ENCODE measurements around the gene AOPEP. TPM values are rescaled to one million over a fixed set of nuclear protein-coding genes. Genes with fewer than 3 reads are reported as not detected.
"Not testable (repeated sequence)": the region's sequence is repeated elsewhere in the genome, so short reads cannot be mapped to it uniquely, and the experiment has no call there.

AOPEP gene
- total RNA-seq, 5 donors from 2014 or later (not counting 1 experiment from before 2014, with no cell fraction given), result 10.4 to 14.8 (median 11.3) TPM

- Mint-ChIP-seq H3K27ac (no peak overlapping the region), H3K9me3 (no peaks in the 10 kb centered on the region), H3K4me1 (no peaks in the 10 kb centered on the region), H3K36me3 (peaks cover 52% of the 10 kb centered on the region), H3K4me3 (no peak overlapping the region), H3K27me3 (no peaks in the 10 kb centered on the region)
- Histone ChIP-seq H3K27me3 (replicated peaks in 1 of 2; ENCODE audit: control insufficient read depth in 2 of 2, extremely low read depth in 1 of 2, insufficient read depth in 2 of 2, low read length in 1 of 2) (no peaks in the 10 kb centered on the region), H3K9me3 (no peaks in the 10 kb centered on the region), H3K36me3 (ENCODE audit: control insufficient read depth in 2 of 2, extremely low read depth in 1 of 2, insufficient read depth in 1 of 2, low read length in 1 of 2) (peaks cover 0 to 3% of the 10 kb centered on the region in 2 donors), H3K4me3 (ENCODE audit: control insufficient read depth in 1 of 2, extremely low read depth in 1 of 2, low read length in 1 of 2) (no peak overlapping the region), H3K4me1 (ENCODE audit: control insufficient read depth in 1 of 2, extremely low read depth in 1 of 2, insufficient read depth in 2 of 2, low read length in 2 of 2) (no peaks in the 10 kb centered on the region), H3K27ac (ENCODE audit: low read length) (no peak overlapping the region)
- ChIA-PET POLR2A (no interaction called here), CTCF (no interaction called here)
- WGBS (ENCODE audit: insufficient coverage), result no CpG with 5 or more reads among the region's 5 CpGs
- ATAC-seq (replicated peaks in 1 of 4), result no peak
- no peak for DNase-seq
These were observed 234.5 kb downstream of the AOPEP start for GRCh38 chr9:94960964-94961363.

GRCh38 chr9:94961870-94962269 is 235.4 kb downstream of the AOPEP start:
- H3K27ac Mint-ChIP-seq, result no peak overlapping the region

GRCh38 chr9:94965631-94966030 is 239.1 kb downstream of the AOPEP start:
- H3K9me3 ChIP-seq; POLR2A ChIA-PET; H3K27me3 Mint-ChIP-seq; H3K4me1 Mint-ChIP-seq; H3K4me3 Mint-ChIP-seq; CTCF ChIA-PET; DNase-seq; H3K4me3 ChIP-seq (ENCODE audit: control insufficient read depth in 1 of 2, extremely low read depth in 1 of 2, low read length in 1 of 2); H3K4me1 ChIP-seq (ENCODE audit: control insufficient read depth in 1 of 2, extremely low read depth in 1 of 2, insufficient read depth in 2 of 2, low read length in 2 of 2); H3K9me3 Mint-ChIP-seq; H3K27me3 ChIP-seq (replicated peaks in 1 of 2; ENCODE audit: control insufficient read depth in 2 of 2, extremely low read depth in 1 of 2, insufficient read depth in 2 of 2, low read length in 1 of 2); H3K27ac Mint-ChIP-seq; ATAC-seq (replicated peaks in 1 of 4); H3K27ac ChIP-seq (ENCODE audit: low read length); H3K36me3 ChIP-seq (ENCODE audit: control insufficient read depth in 2 of 2, extremely low read depth in 1 of 2, insufficient read depth in 1 of 2, low read length in 1 of 2): not testable (repeated sequence)
- WGBS (ENCODE audit: insufficient coverage), result 86% methylated on average over 1 of the region's 5 CpGs
- peaks cover 44% of the 10 kb centered on the region for H3K36me3 Mint-ChIP-seq

More at GRCh38 chr9:94961870-94962269, 235.4 kb downstream of the AOPEP start:
- POLR2A ChIA-PET, result no interaction called here
- Histone ChIP-seq H3K27ac (ENCODE audit: low read length) (no peak overlapping the region), H3K36me3 (ENCODE audit: control insufficient read depth in 2 of 2, extremely low read depth in 1 of 2, insufficient read depth in 1 of 2, low read length in 1 of 2) (no peaks in the 10 kb centered on the region), H3K27me3 (replicated peaks in 1 of 2; ENCODE audit: control insufficient read depth in 2 of 2, extremely low read depth in 1 of 2, insufficient read depth in 2 of 2, low read length in 1 of 2) (no peaks in the 10 kb centered on the region), H3K9me3 (no peaks in the 10 kb centered on the region), H3K4me1 (ENCODE audit: control insufficient read depth in 1 of 2, extremely low read depth in 1 of 2, insufficient read depth in 2 of 2, low read length in 2 of 2) (no peaks in the 10 kb centered on the region), H3K4me3 (ENCODE audit: control insufficient read depth in 1 of 2, extremely low read depth in 1 of 2, low read length in 1 of 2) (no peak overlapping the region)
- CTCF ChIA-PET, result no interaction called here
- ATAC-seq (replicated peaks in 1 of 4) (no peak), DNase-seq (no peak)
- no peak overlapping the region for H3K4me3 Mint-ChIP-seq
- no peaks in the 10 kb centered on the region for H3K4me1 Mint-ChIP-seq
- no peaks in the 10 kb centered on the region for H3K27me3 Mint-ChIP-seq
- no CpG with 5 or more reads among the region's 2 CpGs for WGBS (ENCODE audit: insufficient coverage)
- H3K9me3 Mint-ChIP-seq, result no peaks in the 10 kb centered on the region
- peaks cover 43% of the 10 kb centered on the region for H3K36me3 Mint-ChIP-seq

GRCh38 chr9:94966046-94966445 is 239.5 kb downstream of the AOPEP start:
- H3K27ac ChIP-seq (ENCODE audit: low read length); CTCF ChIA-PET; H3K27me3 Mint-ChIP-seq; H3K4me3 Mint-ChIP-seq; ATAC-seq (replicated peaks in 1 of 4); POLR2A ChIA-PET; H3K9me3 ChIP-seq; H3K27ac Mint-ChIP-seq; H3K4me1 Mint-ChIP-seq; H3K4me3 ChIP-seq (ENCODE audit: control insufficient read depth in 1 of 2, extremely low read depth in 1 of 2, low read length in 1 of 2); H3K9me3 Mint-ChIP-seq; DNase-seq; H3K4me1 ChIP-seq (ENCODE audit: control insufficient read depth in 1 of 2, extremely low read depth in 1 of 2, insufficient read depth in 2 of 2, low read length in 2 of 2); H3K27me3 ChIP-seq (replicated peaks in 1 of 2; ENCODE audit: control insufficient read depth in 2 of 2, extremely low read depth in 1 of 2, insufficient read depth in 2 of 2, low read length in 1 of 2); H3K36me3 ChIP-seq (ENCODE audit: control insufficient read depth in 2 of 2, extremely low read depth in 1 of 2, insufficient read depth in 1 of 2, low read length in 1 of 2): not testable (repeated sequence)
- 100% methylated on average over 3 of the region's 3 CpGs for WGBS (ENCODE audit: insufficient coverage)
- H3K36me3 Mint-ChIP-seq, result peaks cover 43% of the 10 kb centered on the region

GRCh38 chr9:94967482-94967881 is 241.0 kb downstream of the AOPEP start:
- no peaks in the 10 kb centered on the region for H3K4me1 Mint-ChIP-seq
- no peak overlapping the region for H3K27ac Mint-ChIP-seq
- DNase-seq (no peak), ATAC-seq (replicated peaks in 1 of 4) (no peak)
- CTCF ChIA-PET, result no interaction called here
- Histone ChIP-seq H3K9me3 (no peaks in the 10 kb centered on the region), H3K36me3 (ENCODE audit: control insufficient read depth in 2 of 2, extremely low read depth in 1 of 2, insufficient read depth in 1 of 2, low read length in 1 of 2) (no peaks in the 10 kb centered on the region), H3K27ac (ENCODE audit: low read length) (no peak overlapping the region), H3K4me3 (ENCODE audit: control insufficient read depth in 1 of 2, extremely low read depth in 1 of 2, low read length in 1 of 2) (no peak overlapping the region), H3K4me1 (ENCODE audit: control insufficient read depth in 1 of 2, extremely low read depth in 1 of 2, insufficient read depth in 2 of 2, low read length in 2 of 2) (no peaks in the 10 kb centered on the region), H3K27me3 (replicated peaks in 1 of 2; ENCODE audit: control insufficient read depth in 2 of 2, extremely low read depth in 1 of 2, insufficient read depth in 2 of 2, low read length in 1 of 2) (no peaks in the 10 kb centered on the region)
- POLR2A ChIA-PET, result no interaction called here
- H3K9me3 Mint-ChIP-seq, result no peaks in the 10 kb centered on the region
- 100% methylated on average over 1 of the region's 1 CpG for WGBS (ENCODE audit: insufficient coverage)
- peaks cover 29% of the 10 kb centered on the region for H3K36me3 Mint-ChIP-seq
- no peaks in the 10 kb centered on the region for H3K27me3 Mint-ChIP-seq
- no peak overlapping the region for H3K4me3 Mint-ChIP-seq

GRCh38 chr9:94971378-94972131 is 245.1 kb downstream of the AOPEP start:
- Mint-ChIP-seq H3K27me3 (no peaks in the 10 kb centered on the region), H3K4me1 (no peaks in the 10 kb centered on the region)
- no peak for ATAC-seq (replicated peaks in 1 of 4)

More at GRCh38 chr9:94971378-94972131, 245.1 kb downstream of the AOPEP start:
- DNase-seq, result no peak
- Histone ChIP-seq H3K27ac (ENCODE audit: low read length) (no peak overlapping the region), H3K36me3 (ENCODE audit: control insufficient read depth in 2 of 2, extremely low read depth in 1 of 2, insufficient read depth in 1 of 2, low read length in 1 of 2) (no peaks in the 10 kb centered on the region), H3K27me3 (replicated peaks in 1 of 2; ENCODE audit: control insufficient read depth in 2 of 2, extremely low read depth in 1 of 2, insufficient read depth in 2 of 2, low read length in 1 of 2) (no peaks in the 10 kb centered on the region), H3K9me3 (no peaks in the 10 kb centered on the region), H3K4me1 (ENCODE audit: control insufficient read depth in 1 of 2, extremely low read depth in 1 of 2, insufficient read depth in 2 of 2, low read length in 2 of 2) (no peaks in the 10 kb centered on the region), H3K4me3 (ENCODE audit: control insufficient read depth in 1 of 2, extremely low read depth in 1 of 2, low read length in 1 of 2) (no peak overlapping the region)
- Mint-ChIP-seq H3K27ac (no peak overlapping the region), H3K36me3 (peaks cover 27% of the 10 kb centered on the region), H3K9me3 (no peaks in the 10 kb centered on the region), H3K4me3 (no peak overlapping the region)
- WGBS (ENCODE audit: insufficient coverage), result 92% methylated on average over 11 of the region's 13 CpGs
- POLR2A ChIA-PET, result no interaction called here
- CTCF ChIA-PET, result no interaction called here

Measured in T-cell (primary cell).